ENCODE measurements around the gene ADAM12.

ADAM12 gene

DNA sequence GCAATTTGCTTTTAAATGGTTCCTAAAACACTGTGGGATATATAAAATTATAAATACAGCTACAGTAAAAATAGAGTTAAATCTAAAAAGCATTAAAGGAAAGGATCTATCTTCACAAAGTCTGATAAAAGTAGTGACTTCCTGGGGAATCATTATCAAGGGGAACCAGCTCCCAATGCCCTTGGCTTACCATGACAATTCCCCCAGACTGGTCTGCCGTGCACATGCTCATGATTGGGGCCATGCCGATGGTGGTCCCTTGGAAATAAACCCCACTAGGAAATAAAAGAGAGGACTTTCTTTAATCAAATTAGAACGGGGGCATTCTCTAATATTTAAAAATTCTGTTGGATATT, 290.1 kb downstream of the ADAM12 start:
- POLR2A ChIA-PET = no interaction called here
- CTCF ChIA-PET = no interaction called here
- no peak for DNase-seq (ENCODE audit: extremely low spot score)
- TF ChIP-seq BHLHE40 (IDR thresholded peaks at IDR 0.05; ENCODE audit: borderline replicate concordance) = no peak
- TF ChIP-seq ARNT (IDR thresholded peaks at IDR 0.05) = no peak
- no peak for TF ChIP-seq HDGF (IDR thresholded peaks at IDR 0.05; ENCODE audit: borderline replicate concordance)
- TF ChIP-seq, protein P1, sequence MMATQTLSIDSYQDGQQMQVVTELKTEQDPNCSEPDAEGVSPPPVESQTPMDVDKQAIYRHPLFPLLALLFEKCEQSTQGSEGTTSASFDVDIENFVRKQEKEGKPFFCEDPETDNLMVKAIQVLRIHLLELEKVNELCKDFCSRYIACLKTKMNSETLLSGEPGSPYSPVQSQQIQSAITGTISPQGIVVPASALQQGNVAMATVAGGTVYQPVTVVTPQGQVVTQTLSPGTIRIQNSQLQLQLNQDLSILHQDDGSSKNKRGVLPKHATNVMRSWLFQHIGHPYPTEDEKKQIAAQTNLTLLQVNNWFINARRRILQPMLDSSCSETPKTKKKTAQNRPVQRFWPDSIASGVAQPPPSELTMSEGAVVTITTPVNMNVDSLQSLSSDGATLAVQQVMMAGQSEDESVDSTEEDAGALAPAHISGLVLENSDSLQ (IDR thresholded peaks at IDR 0.05) = no peak
- TF ChIP-seq CTBP1 (IDR thresholded peaks at IDR 0.05; ENCODE audit: borderline replicate concordance) = no peak
- TF ChIP-seq LEF1 (IDR thresholded peaks at IDR 0.05; ENCODE audit: borderline replicate concordance) = no peak
- TF ChIP-seq SUZ12 (IDR thresholded peaks at IDR 0.05) = no peak
- TF ChIP-seq FOXM1 (IDR thresholded peaks at IDR 0.05; ENCODE audit: borderline replicate concordance) = no peak
- no peak for TF ChIP-seq NFRKB (IDR thresholded peaks at IDR 0.05)
- no peak for TF ChIP-seq FOXA1 (IDR thresholded peaks at IDR 0.05)
- no peak for TF ChIP-seq L3MBTL2 (conservative IDR thresholded peaks at IDR 0.05)
- TF ChIP-seq FOXK2 (IDR thresholded peaks at IDR 0.05) = no peak
- TF ChIP-seq ELF4 (IDR thresholded peaks at IDR 0.05) = no peak
- TF ChIP-seq TARDBP (IDR thresholded peaks at IDR 0.05) = no peak
- no peak for TF ChIP-seq SP1 (IDR thresholded peaks at IDR 0.05)
- TF ChIP-seq ZNF384 (IDR thresholded peaks at IDR 0.05) = no peak

DNA sequence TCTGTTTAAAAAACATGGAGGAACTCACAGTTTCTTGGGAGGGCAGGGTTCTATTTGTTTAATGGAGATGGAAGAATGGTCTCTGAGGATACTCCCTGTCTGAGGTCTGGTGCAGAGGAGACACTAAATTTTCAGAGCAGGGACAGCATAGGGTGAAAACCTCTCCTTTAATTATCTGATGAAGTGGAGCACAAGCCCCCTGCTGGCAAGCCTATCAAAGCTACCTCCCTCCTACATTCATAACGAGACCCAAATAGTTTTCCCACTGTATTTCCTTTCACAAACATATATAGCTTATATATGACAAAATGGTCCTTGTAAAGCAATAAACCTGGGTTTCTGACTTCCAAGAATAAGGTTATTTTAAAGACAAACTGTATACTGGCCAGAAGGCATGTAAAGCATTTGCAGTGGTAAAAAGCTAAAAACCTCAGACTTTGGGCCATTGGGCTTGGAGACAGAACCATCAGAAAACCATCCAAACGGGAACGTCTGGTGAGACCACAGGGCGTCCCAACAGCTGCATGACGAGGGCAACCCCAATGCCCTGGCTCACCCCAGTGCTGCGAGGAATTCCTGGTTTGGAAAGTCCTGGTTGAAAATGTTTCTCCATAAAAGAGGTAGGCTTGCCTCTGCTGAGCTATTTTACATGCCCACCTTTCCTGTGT, 290.6 kb downstream of the ADAM12 start:
- no peak for DNase-seq (ENCODE audit: extremely low spot score)
- ChIA-PET POLR2A (no interaction called here), CTCF (no interaction called here)
- no peak for TF ChIP-seq L3MBTL2 (conservative IDR thresholded peaks at IDR 0.05)
- TF ChIP-seq FOXM1 (IDR thresholded peaks at IDR 0.05; ENCODE audit: borderline replicate concordance) = no peak
- TF ChIP-seq ZNF384 (IDR thresholded peaks at IDR 0.05) = no peak
- TF ChIP-seq FOXA1 (IDR thresholded peaks at IDR 0.05) = no peak
- no peak for TF ChIP-seq FOXK2 (IDR thresholded peaks at IDR 0.05)
- TF ChIP-seq LEF1 (IDR thresholded peaks at IDR 0.05; ENCODE audit: borderline replicate concordance) = no peak
- no peak for TF ChIP-seq SUZ12 (IDR thresholded peaks at IDR 0.05)
- TF ChIP-seq CTBP1 (IDR thresholded peaks at IDR 0.05; ENCODE audit: borderline replicate concordance) = no peak
- TF ChIP-seq TARDBP (IDR thresholded peaks at IDR 0.05) = no peak
- TF ChIP-seq, protein P1 (IDR thresholded peaks at IDR 0.05) = no peak
- no peak for TF ChIP-seq HDGF (IDR thresholded peaks at IDR 0.05; ENCODE audit: borderline replicate concordance)
- TF ChIP-seq ELF4 (IDR thresholded peaks at IDR 0.05) = no peak
- no peak for TF ChIP-seq ARNT (IDR thresholded peaks at IDR 0.05)
- TF ChIP-seq BHLHE40 (IDR thresholded peaks at IDR 0.05; ENCODE audit: borderline replicate concordance) = no peak

DNA sequence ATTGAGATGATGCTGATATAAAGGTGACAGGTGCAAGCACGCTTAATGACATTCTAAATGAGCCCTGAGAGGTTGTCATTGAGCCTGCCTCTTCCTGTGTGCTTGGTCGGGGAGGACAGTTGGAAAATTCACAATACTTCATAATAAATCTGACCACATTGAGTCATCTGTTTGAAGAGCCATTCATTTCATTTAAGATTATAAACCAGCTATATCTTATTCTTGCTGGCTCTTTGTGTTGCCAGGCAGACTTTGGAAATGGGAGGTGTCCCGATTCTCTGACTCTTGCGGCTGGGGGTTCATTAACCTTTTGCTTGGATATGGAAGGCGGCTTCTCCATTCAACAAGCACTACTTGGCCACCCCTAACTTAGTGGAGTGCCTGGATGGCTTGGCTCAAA, 293.7 kb downstream of the ADAM12 start:
- CTCF ChIA-PET = interaction anchor here (0.5 to 0.6 kb wide), 2 partner anchors 12 to 1691 kb away, joined by 3 to 4 read pairs; no protein-coding TSS in a partner anchor

DNA sequence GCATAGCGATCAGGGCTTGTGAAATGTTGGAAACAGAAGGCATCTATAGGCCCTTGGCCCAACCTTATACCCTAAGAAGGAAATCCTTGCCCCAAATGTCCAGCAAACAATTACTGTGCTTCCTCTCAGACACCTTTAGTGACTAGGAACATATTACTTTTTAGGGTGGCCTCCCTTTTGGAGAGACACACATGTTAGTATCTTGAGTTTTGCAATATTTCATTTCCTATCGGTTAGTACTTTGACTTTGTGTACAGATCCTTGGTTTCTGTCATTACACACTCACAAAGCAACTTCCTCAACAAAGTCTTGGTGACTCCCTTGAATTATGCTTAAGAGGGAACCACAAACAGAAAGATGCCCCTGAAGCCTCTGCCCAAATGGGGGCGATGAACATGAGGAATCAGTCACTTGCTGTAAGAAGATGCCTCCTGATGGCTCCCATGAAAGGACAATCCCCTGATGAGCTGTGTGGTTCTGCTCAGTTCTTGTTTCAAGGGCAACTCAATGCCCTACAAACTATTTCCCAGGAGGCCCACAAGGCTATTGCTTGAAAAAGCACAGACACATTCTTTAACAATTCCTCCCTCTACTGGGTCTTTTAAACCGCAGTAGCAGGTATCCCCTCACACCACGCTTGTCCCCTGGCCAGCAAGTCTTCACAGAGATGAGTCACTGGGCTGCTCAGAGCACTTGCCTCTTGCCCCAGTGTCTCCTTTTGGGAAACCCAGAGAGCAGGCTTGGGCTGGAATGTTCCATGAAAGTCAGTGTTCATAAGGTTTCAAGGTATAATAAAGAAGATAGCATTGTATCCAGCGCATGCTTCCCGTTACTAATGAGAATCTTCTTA, 295.7 kb downstream of the ADAM12 start:
- CTCF ChIA-PET = interaction anchor here (0.6 kb wide), 1 partner anchor 12 kb away, joined by 3 read pairs; no protein-coding TSS in a partner anchor
- POLR2A ChIA-PET = no interaction called here
- TF ChIP-seq SUZ12 (IDR thresholded peaks at IDR 0.05) = no peak
- no peak for TF ChIP-seq L3MBTL2 (conservative IDR thresholded peaks at IDR 0.05)
- no peak for TF ChIP-seq FOXK2 (IDR thresholded peaks at IDR 0.05)
- TF ChIP-seq TARDBP (IDR thresholded peaks at IDR 0.05) = no peak
- no peak for TF ChIP-seq SP1 (IDR thresholded peaks at IDR 0.05)
- TF ChIP-seq CTBP1 (IDR thresholded peaks at IDR 0.05; ENCODE audit: borderline replicate concordance) = no peak
- TF ChIP-seq HDGF (IDR thresholded peaks at IDR 0.05; ENCODE audit: borderline replicate concordance) = no peak
- TF ChIP-seq FOXA1 (IDR thresholded peaks at IDR 0.05) = no peak
- TF ChIP-seq, protein P1 (IDR thresholded peaks at IDR 0.05) = no peak
- DNase-seq (ENCODE audit: extremely low spot score) = no peak

More for the DNA sequence above, 293.7 kb downstream of the ADAM12 start:
- TF ChIP-seq FOXK2 (IDR thresholded peaks at IDR 0.05) (no peak), HDGF (IDR thresholded peaks at IDR 0.05; ENCODE audit: borderline replicate concordance) (no peak), ARNT (IDR thresholded peaks at IDR 0.05) (no peak), ZNF384 (IDR thresholded peaks at IDR 0.05) (no peak), TARDBP (IDR thresholded peaks at IDR 0.05) (no peak), SP1 (IDR thresholded peaks at IDR 0.05) (no peak), LEF1 (IDR thresholded peaks at IDR 0.05; ENCODE audit: borderline replicate concordance) (no peak), CTBP1 (IDR thresholded peaks at IDR 0.05; ENCODE audit: borderline replicate concordance) (no peak), SUZ12 (IDR thresholded peaks at IDR 0.05) (no peak), L3MBTL2 (conservative IDR thresholded peaks at IDR 0.05) (no peak), NFRKB (IDR thresholded peaks at IDR 0.05) (no peak), ELF4 (IDR thresholded peaks at IDR 0.05) (no peak), FOXM1 (IDR thresholded peaks at IDR 0.05; ENCODE audit: borderline replicate concordance) (no peak), FOXA1 (IDR thresholded peaks at IDR 0.05) (no peak), BHLHE40 (IDR thresholded peaks at IDR 0.05; ENCODE audit: borderline replicate concordance) (no peak)
- TF ChIP-seq, protein P1 (IDR thresholded peaks at IDR 0.05) = no peak
- POLR2A ChIA-PET = no interaction called here
- no peak for DNase-seq (ENCODE audit: extremely low spot score)
